Right atrium auricular region (tissue), 2 donors: ENCODE data around the gene GPR31. TPM values are rescaled to one million over a fixed set of nuclear protein-coding genes. Genes with fewer than 3 reads are reported as not detected.

Source experiments
- DNase-seq: peaks from one replicate; pipeline ENCODE4 v3.0.0-alpha.2; 2019; ENCODE audit warnings: low spot score
- H3K27ac ChIP-seq, 2 donors: fragments of 200-600 bp; sonication (generic); 1 replicate in 1 of 2; 2 replicates in 1 of 2; pipeline ENCODE4 v1.5.1; 2016 to 2019
- H3K27me3 ChIP-seq, 2 donors: fragments of 200-600 bp; sonication (generic); one replicate each; pipeline versions ENCODE4 v1.5.1 to v1.6.0; 2017 to 2019
- H3K36me3 ChIP-seq: fragments of 200-600 bp; sonication (generic); one replicate; pipeline ENCODE4 v1.5.1; 2016
- H3K4me1 ChIP-seq, 2 donors: fragments of 200-600 bp; sonication (generic); one replicate each; pipeline versions ENCODE4 v1.5.1 to v1.6.0; 2017 to 2019
- H3K4me3 ChIP-seq, 2 donors: fragments of 200-600 bp; sonication (generic); 1 replicate in 1 of 2; 2 replicates in 1 of 2; pipeline ENCODE4 v1.5.1; 2017 to 2019; ENCODE audit warnings: mild to moderate bottlenecking in 1 of 2, moderate library complexity in 1 of 2
- H3K9me3 ChIP-seq, 2 donors: fragments of 200-600 bp; sonication (generic); one replicate each; pipeline ENCODE4 v1.5.1; 2019
- CTCF ChIP-seq, 2 donors: fragments of 200-600 bp; sonication (generic); IDR thresholded peaks; one replicate each; pipeline ENCODE4 v1.5.1; 2019; ENCODE audit warnings: antibody characterized with exemption in 2 of 2
- total RNA-seq, 2 donors: library from RNA; depleted of rRNA; stranded (reverse); fragments of >200 nt; gene quantifications; one replicate each; pipeline ENCODE4 v1.1.0, GENCODE V29; 2016

Gene GPR31
- total RNA-seq, 2 donors from 2014 or later = not detected

- Histone ChIP-seq H3K4me1 (no peaks in the 10 kb centered on the region), H3K36me3 (no peaks in the 10 kb centered on the region), H3K27ac (no peak overlapping the region), H3K9me3 (no peaks in the 10 kb centered on the region), H3K4me3 (no peak overlapping the region), H3K27me3 (no peaks in the 10 kb centered on the region)
- no peak for TF ChIP-seq CTCF (IDR thresholded peaks at IDR 0.05)
- no peak for DNase-seq
Measured at GRCh38 chr6:167165858-167166471, 8.2 kb upstream of the GPR31 start.

- DNase-seq = no peak
Measured at GRCh38 chr6:167164261-167164660, 6.5 kb upstream of the GPR31 start.

GRCh38 chr6:167163476-167164011 is 5.8 kb upstream of the GPR31 start:
- TF ChIP-seq CTCF (IDR thresholded peaks at IDR 0.05) = no peak
- Histone ChIP-seq H3K36me3 (no peaks in the 10 kb centered on the region), H3K4me1 (no peaks in the 10 kb centered on the region), H3K9me3 (no peaks in the 10 kb centered on the region), H3K27me3 (no peaks in the 10 kb centered on the region), H3K4me3 (no peak overlapping the region), H3K27ac (no peak overlapping the region)
- DNase-seq = no peak

More at GRCh38 chr6:167164261-167164660, 6.5 kb upstream of the GPR31 start:
- Histone ChIP-seq H3K27me3 (no peaks in the 10 kb centered on the region), H3K36me3 (no peaks in the 10 kb centered on the region), H3K9me3 (no peaks in the 10 kb centered on the region), H3K27ac (no peak overlapping the region), H3K4me1 (no peaks in the 10 kb centered on the region), H3K4me3 (no peak overlapping the region)
- no peak for TF ChIP-seq CTCF (IDR thresholded peaks at IDR 0.05)

- H3K36me3 ChIP-seq = no peaks in the 10 kb centered on the region
Measured at GRCh38 chr6:167162591-167162990, 4.8 kb upstream of the GPR31 start.

GRCh38 chr6:167161851-167162467 is 4.2 kb upstream of the GPR31 start:
- TF ChIP-seq CTCF (IDR thresholded peaks at IDR 0.05) = no peak
- Histone ChIP-seq H3K36me3 (no peaks in the 10 kb centered on the region), H3K9me3 (no peaks in the 10 kb centered on the region), H3K4me1 (no peaks in the 10 kb centered on the region), H3K4me3 (no peak overlapping the region), H3K27ac (no peak overlapping the region), H3K27me3 (no peaks in the 10 kb centered on the region)
- DNase-seq = no peak

More at GRCh38 chr6:167162591-167162990, 4.8 kb upstream of the GPR31 start:
- TF ChIP-seq CTCF (IDR thresholded peaks at IDR 0.05) = no peak
- no peaks in the 10 kb centered on the region for H3K9me3 ChIP-seq
- H3K4me3 ChIP-seq = no peak overlapping the region
- no peak overlapping the region for H3K27ac ChIP-seq
- no peaks in the 10 kb centered on the region for H3K4me1 ChIP-seq
- H3K27me3 ChIP-seq = no peaks in the 10 kb centered on the region
- no peak for DNase-seq
